ENCODE results near the gene SLITRK3.
"Not testable (repeated sequence)": the region's sequence is repeated elsewhere in the genome, so short reads cannot be mapped to it uniquely, and the experiment has no call there.

SLITRK3 gene

DNA sequence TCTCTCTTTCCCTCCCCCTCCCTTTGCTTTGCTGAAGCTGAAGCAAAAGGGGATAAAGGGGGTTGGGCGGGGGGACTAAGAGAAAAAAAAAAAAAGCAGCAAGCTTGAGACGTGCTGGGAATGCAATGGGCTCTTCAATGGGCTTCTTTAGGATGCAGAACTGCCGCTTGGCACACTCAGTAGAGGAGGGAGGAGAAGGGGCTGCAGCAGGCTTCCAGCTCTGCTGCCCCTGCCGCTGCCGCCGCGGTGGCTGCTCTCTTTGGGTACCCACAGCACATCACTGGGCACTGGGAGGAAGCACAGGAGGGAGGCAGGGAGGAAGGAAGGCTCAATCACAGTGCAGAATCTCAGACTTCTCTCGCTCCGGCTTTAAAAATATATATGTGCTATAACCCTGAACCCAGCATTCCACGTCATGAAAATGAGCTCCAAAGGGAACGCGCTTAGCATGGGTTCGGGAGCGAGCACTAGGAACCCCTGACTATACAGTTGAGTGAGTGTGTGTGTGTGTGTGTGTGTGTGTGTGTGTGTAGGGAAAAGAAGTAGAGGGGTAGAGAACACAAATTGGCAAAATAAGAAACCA is 3.5 kb downstream of the SLITRK3 start:
- DNase-seq = no peak

DNA sequence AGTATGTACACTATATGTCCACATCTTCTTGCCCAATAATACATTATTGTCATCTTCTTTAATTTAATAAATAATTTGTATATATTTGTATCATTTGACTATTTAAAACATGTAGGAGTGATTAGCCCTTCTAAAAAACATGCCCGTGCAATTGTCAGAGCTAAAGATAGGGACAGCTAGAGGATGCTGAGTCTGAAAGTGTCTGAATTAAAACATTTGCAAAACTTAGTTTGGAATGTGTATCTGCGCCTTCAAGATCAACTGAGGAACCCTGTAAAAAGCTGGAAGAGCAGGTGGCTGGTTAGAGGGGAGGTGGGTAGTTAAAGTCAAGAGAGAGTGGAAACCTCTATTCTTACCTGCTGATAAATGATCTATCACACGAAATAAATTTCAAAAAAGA is 4.7 kb downstream of the SLITRK3 start:
- no peak for DNase-seq

DNA sequence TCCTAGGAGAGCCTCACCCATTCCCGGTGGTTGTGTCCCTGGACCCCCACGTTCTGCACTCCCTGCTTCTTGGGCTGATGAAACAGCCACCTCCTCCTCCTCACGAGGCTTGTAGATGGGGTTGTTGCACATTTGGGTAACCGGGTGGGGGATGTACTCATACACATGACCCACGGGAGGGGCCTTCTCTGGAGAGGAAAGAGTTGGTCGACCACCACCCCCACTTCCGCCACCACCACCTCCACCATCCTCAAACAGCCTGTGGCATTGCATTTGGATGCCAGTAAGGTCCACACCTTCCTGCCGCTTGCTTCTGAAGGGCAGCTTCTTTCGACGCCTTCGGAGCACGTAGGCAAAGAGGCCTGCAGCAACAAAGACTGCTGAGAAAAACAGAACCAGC is 7.7 kb downstream of the SLITRK3 start:
- DNase-seq = no peak

DNA sequence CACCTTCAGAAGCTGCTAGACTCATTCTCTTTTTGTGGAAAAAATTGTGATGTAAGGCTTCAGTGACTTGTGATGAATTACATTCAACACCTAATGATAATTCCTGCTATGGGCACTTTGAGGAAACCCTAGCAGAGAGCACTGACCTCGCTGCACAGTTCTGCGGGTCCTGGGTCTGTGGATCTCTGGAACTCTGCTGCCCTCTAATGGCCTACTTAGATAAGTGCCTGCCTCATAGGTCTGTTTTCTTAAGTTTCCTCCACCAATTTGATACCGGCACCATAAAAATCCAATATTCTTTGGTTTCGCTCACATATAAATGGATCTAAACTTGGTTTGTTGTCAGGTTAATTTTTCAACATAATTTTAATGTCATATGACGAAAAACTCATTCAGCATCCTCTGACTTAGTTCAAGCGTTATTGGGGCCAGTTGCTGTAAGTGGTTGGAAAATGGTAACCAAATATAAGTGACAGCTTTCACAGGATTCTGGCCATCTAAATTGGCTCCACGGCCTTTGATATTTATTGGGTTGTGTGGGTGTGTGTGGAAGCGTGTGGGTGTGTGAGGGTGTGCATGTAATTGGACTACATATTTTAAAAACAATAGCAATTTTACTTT is 10.4 kb downstream of the SLITRK3 start:
- DNase-seq = peak; percentile 48 to 74 (median 65)

DNA sequence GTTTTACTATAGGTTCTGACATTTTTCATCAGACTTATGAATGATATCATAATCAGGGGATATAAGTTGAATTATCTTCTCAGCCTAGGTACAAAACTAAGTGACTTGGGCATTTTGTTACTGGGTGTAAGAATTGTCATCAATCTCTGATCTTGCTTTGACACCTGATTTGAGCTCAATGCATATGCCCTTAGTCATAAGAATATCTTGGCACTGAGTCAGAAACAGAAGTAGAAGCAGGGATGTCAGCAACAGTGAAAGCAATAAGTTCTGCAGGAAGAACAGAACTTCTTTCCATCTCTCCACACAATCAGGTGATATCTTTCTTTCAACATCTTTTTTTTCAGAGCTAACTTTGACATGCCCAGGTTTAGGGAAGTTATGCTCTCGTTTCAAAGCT is 14.6 kb downstream of the SLITRK3 start:
- no peak for DNase-seq

DNA sequence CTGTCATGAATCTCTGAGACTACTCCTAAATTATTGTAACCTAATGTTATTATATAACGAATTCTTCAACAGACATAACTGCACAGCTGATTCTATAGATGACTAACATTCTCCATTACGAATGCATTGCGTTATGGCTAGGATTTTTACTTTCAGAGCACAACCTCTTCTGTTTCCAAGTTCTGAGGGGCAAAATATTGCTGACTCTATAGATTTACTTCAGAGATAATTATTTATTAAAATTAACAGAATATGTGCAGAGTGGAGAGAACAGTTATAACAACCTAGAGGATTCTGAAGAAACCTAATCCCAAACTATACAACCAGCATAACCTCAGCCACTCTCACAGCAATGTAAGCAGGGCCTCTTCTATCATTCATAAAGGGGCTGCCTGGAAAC is 25.9 kb downstream of the SLITRK3 start:
- DNase-seq = no peak

DNA sequence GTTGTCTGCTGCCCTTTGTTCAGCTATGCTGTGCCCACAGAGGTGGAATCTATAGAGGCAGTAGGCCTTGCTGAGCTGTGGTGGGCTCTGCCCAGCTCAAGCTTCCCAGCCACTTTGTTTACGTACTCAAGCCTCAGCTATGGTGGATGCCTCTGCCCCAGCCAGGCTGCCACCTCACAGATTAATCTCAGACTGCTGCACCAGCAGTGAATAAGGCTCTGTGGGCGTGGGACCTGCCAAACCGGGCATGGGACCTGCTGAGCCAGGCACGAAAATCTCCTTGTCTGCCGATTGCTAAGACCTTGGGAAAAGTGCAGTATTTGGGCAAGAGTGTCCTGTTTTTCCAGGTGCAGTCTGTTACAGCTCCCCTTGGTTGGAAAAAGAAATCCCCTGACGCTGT is 26.8 kb downstream of the SLITRK3 start:
- no peak for DNase-seq

DNA sequence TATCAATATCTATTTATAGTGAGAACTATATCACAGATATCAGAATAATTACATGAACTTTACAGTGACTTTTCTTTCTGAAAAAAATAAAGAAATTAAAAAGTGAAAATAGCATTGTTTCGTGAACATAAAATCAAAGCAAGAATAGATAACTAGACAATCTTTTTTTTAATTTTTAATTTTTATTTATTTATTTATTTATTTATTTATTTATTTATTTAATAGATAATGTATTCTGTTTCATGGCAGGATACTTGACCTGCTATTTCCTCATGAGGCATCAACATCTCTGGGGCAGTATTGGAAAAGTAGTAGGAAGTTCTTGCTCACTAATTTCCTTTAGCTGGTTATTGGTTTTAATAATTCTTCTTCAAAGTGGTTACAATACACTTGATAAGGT is 33.3 kb downstream of the SLITRK3 start:
- no peak for DNase-seq

DNA sequence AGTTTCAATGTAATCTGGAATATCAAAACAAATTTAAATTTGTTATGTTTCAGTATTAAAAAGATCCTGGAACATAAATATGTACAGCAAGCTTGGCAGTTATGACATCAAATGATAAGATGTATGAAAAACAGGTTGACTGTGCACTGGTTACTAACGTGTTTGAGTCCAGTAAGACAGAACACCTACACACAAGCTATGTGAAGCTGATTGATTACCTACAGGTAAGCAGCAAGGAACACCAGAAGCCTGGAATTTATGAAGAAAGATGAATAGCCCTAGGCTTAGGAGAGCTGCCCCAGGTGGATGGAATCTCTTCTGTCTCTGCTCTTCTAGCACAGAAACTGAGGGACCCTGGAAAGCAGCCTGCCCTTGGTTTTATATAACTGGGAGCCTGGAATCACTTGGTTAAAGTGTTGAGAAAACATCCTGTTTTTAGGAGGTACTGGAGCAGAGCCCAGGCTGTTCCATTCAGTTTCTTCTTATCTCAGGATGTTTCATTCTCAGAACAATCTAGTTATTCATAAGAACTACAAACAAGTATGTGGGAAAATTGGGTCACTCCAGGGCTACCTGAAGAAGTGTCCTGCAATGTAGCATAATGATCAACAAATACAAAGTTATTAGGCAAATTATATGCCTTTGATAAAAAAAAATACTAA is 36.3 kb downstream of the SLITRK3 start:
- no peak for DNase-seq

DNA sequence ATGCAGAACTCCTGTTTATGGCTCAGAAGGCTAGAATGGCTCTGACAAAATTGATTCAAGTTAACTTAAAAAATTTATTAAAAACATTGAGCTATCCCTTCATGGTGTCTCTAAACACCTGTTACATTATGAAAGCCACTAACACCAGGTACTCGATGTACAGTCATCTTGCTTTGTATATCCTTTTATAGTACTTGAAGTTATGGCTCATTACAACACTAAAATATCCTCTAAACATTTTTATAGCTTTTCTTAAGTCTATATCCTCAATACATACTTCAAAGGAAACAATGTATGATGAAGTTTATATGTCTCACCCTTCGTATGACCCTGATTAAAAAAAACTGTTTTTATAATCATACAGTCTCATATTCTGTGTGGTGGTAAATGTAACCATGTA is 38.2 kb downstream of the SLITRK3 start:
- no peak for DNase-seq

DNA sequence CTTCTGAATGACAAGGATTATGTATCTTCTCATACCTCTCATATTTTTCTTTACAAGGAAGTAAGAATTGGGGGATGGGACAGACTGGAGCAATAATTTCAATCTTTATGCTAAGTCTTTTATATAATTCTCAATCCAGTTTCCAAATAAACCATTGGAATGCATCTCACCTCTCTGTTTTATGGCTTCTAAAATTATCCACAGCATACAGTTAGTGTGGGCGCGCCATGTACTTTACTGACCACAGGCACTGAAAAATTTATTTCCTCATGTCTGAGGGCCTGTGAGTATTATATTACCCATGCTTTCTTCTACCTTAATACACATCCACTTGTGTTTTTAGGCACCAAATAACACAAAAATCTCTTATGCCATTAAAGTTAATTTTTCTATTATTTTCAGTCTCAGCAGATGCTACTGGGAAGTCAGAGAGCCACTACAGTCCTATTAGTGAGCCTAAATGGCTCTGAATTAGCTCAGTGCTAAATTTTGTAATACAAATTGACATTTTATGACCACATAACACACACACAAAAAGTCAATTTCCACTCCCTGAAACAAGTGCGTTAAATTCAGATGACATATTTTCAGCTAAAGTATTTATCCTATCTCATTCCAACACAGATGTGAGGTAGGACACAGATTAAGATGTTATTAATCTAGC is 39.3 kb downstream of the SLITRK3 start:
- DNase-seq = no peak

DNA sequence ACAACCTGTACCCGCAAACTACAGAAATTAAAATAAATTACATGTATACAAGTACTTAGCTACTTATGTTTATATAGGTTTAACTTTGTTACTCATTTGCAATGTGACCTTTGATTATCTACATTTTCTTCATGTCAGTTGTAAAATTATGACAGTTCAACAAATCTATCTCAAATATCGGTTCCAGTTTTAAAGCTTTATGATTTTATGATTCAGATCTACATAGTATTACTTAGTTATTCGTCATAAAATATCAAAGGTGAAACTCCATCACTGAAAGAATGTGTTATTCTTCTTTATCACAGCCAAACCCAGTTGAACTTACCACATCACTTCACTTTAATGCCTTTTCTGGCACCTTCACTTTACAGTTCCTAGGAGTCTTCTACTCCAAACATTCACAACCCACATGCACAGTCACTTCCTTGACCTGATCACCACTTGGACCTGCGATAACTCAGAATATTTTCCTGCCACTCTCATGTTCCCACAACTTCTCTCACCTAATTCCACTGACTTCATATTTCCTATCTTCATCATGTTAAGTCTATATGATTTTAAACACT is 47.2 kb downstream of the SLITRK3 start:
- no peak for DNase-seq

DNA sequence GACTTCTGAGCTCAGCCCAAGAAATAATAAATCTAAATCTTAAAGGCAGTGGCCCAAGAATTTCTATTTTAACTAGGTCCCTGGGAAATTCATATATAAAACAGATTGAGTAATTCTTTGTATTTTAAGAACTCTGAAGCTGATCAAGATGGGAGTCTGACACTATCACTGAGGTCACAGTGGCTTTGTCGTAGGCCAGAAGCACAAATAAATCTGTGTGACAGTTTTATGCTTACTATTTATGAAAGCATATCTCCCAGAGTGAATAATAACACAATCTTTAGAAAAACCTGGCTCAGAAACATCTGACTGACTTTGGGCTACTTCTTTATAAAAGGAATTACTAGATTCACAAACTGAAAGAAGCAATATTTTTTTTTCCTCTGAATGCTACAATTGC is 51.9 kb downstream of the SLITRK3 start:
- no peak for DNase-seq

DNA sequence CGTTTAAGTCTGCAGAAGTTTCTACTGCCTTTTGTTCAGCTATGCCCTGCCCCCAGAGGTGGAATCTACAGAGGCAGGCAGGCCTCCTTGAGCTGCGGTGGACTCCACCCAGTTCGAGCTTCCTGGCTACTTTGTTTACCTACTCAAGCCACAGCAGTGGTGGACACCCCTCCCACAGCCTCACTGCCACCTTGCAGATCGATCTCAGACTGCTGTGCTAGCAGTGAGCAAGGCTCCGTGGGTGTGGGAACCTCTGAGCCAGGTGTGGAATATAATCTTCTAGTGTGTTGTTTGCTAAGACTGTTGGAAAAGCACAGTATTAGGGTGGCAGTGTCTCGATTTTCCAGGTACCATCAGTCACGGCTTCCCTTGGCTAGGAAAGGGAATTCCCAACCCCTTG is 56.3 kb downstream of the SLITRK3 start:
- DNase-seq = not testable (repeated sequence)
